Measurements from ENCODE around the gene CRYGA. TPM values are rescaled to one million over a fixed set of nuclear protein-coding genes. Genes with fewer than 3 reads are reported as not detected.
"Not testable (repeated sequence)": the region's sequence is repeated elsewhere in the genome, so short reads cannot be mapped to it uniquely, and the experiment has no call there.

Gene CRYGA
- total and polyA plus RNA-seq, 2 donors (not counting 3 experiments of a cell fraction or from before 2014, with no cell fraction given): not detected

DNA sequence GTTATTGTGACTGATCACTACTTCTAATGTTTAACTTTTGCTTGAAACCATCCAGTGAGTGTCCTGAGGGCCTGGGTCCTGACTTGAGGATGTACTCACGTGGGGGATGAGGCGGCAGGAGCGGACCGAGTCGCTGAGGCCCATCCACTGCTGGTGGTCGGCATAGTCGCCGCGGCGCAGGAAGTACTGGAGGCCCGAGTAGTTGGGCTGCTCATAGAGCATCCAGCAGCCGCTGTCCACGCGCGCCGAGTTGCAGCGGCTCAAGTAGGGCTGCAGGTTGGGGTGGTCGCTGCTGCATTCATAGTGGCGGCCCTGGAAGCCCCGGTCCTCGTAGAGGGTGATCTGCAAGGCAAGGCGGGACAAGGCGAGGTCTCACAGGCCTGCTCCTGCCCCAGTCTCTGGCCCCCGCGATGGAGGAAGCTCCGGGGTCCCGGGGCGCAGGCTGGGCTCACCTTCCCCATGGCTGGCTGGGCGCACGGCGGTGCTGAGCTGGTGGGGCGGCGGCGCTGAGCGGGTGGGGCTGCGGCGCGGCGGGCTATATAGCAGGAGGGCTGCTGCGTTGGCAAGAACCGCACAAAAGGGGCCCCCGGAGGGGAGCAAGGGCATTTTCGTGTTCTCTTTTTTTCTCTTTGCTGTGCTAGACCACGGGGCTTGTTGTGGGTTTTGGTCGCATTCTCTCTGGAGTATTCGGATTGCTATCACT, 39.2 kb downstream of the CRYGA start, which contains the start of gene CRYGD:
CRYGD (minus strand) TSS at position 512 of the 703 bp plus-strand sequence; CDS start at position 461, 51 bp downstream.
- dilution Hi-C loops (cut with MboI; ENCODE audit: extremely low pct_ligation_motif_present, low sequenced_read_pairs); H3K36me3 ChIP-seq (ENCODE audit: control insufficient read depth in 2 of 2, extremely low read depth in 1 of 2, insufficient read depth in 2 of 2, low read length in 2 of 2): not testable (repeated sequence)

DNA sequence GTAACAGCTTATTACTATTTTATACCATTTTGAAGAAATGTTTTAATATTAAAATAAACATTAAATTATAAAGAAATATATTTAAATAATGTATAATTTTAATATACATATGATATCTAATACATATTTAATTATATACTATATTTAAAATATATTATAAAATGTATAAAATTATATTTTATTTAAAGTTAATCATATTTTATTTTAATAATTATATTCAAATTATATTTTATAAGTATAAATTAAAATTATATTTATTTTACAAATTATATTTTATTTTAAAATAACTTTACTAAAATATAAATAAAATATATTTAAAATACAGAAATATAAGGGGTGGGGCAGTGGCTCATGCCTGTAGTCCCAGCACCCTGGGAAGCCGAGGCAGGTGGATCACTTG, 41.1 kb downstream of the CRYGA start:
- no peaks in the 10 kb centered on the region for H3K4me1 ChIP-seq (ENCODE audit: control insufficient read depth, extremely low read depth, insufficient read depth, low read length)
- H3K27ac ChIP-seq (ENCODE audit: insufficient read depth, low read depth, low read length): no peak overlapping the region
- ChIA-PET CTCF (interaction anchor here (1.1 kb wide), 1 partner anchor 21 kb away, joined by 3 read pairs; no protein-coding TSS in a partner anchor), POLR2A (no interaction called here)
- H3K9ac ChIP-seq (replicated peaks; ENCODE audit: extremely low read depth, insufficient read depth, low read length): no peak overlapping the region
- no peaks in the 10 kb centered on the region for H3K79me2 ChIP-seq (ENCODE audit: control insufficient read depth, insufficient read depth, low read length)
- no peak overlapping the region for H3K4me3 ChIP-seq (replicated peaks in 1 of 3; ENCODE audit: insufficient read depth in 1 of 3, low read depth in 1 of 3, low read length in 3 of 3)
- H3K4me2 ChIP-seq (ENCODE audit: insufficient read depth, low read length): no peak overlapping the region
- no peaks in the 10 kb centered on the region for H3K9me3 ChIP-seq (replicated peaks; ENCODE audit: control insufficient read depth, insufficient read depth, low read length)
- H4K20me1 ChIP-seq (replicated peaks; ENCODE audit: control insufficient read depth, extremely low read depth, insufficient read depth, low read length): no peaks in the 10 kb centered on the region
- H3K9me1 ChIP-seq (replicated peaks; ENCODE audit: control insufficient read depth, extremely low read depth, insufficient read depth, low read length): no peaks in the 10 kb centered on the region
- dilution Hi-C loops (cut with MboI; ENCODE audit: extremely low pct_ligation_motif_present, low sequenced_read_pairs): no loop called here
- BruUV-seq (replicated peaks): no TSS peak
- TF ChIP-seq, protein P1, sequence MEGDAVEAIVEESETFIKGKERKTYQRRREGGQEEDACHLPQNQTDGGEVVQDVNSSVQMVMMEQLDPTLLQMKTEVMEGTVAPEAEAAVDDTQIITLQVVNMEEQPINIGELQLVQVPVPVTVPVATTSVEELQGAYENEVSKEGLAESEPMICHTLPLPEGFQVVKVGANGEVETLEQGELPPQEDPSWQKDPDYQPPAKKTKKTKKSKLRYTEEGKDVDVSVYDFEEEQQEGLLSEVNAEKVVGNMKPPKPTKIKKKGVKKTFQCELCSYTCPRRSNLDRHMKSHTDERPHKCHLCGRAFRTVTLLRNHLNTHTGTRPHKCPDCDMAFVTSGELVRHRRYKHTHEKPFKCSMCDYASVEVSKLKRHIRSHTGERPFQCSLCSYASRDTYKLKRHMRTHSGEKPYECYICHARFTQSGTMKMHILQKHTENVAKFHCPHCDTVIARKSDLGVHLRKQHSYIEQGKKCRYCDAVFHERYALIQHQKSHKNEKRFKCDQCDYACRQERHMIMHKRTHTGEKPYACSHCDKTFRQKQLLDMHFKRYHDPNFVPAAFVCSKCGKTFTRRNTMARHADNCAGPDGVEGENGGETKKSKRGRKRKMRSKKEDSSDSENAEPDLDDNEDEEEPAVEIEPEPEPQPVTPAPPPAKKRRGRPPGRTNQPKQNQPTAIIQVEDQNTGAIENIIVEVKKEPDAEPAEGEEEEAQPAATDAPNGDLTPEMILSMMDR (IDR thresholded peaks at IDR 0.05; ENCODE audit: extremely low read depth in 1 of 2, insufficient read depth in 1 of 2, low read depth in 1 of 2, low read length in 2 of 2): no peak
- TF ChIP-seq JUN (IDR thresholded peaks at IDR 0.05; ENCODE audit: borderline replicate concordance, insufficient read depth, insufficient read length, low read depth): no peak
- no peak for TF ChIP-seq EZH2 (IDR thresholded peaks at IDR 0.05; ENCODE audit: borderline replicate concordance, low read depth, low read length, severe bottlenecking)
- TF ChIP-seq, protein P2, sequence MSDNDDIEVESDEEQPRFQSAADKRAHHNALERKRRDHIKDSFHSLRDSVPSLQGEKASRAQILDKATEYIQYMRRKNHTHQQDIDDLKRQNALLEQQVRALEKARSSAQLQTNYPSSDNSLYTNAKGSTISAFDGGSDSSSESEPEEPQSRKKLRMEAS (IDR thresholded peaks at IDR 0.05; ENCODE audit: insufficient read depth, insufficient read length): no peak
- H3K36me3 ChIP-seq (ENCODE audit: control insufficient read depth in 2 of 2, extremely low read depth in 1 of 2, insufficient read depth in 2 of 2, low read length in 2 of 2): no peaks in the 10 kb centered on the region
- FAIRE-seq (no peak), DNase-seq (ENCODE audit: low read depth, low spot score) (no peak)
- peaks cover 9 to 23% of the 10 kb centered on the region in 2 experiments for H3K27me3 ChIP-seq (ENCODE audit: control insufficient read depth in 2 of 2, insufficient read depth in 2 of 2, low read length in 2 of 2)
- H2AFZ ChIP-seq (ENCODE audit: low read depth, low read length): no peak overlapping the region
- intact Hi-C loops (cut with micrococcal nuclease): no loop called here

More for the DNA sequence above, 39.2 kb downstream of the CRYGA start, which contains the start of gene CRYGD:
- H3K79me2 ChIP-seq (ENCODE audit: control insufficient read depth, insufficient read depth, low read length); H4K20me1 ChIP-seq (replicated peaks; ENCODE audit: control insufficient read depth, extremely low read depth, insufficient read depth, low read length); BruUV-seq (replicated peaks); intact Hi-C loops (cut with micrococcal nuclease); H3K4me3 ChIP-seq (replicated peaks in 1 of 3; ENCODE audit: insufficient read depth in 1 of 3, low read depth in 1 of 3, low read length in 3 of 3); H3K9ac ChIP-seq (replicated peaks; ENCODE audit: extremely low read depth, insufficient read depth, low read length); H3K4me1 ChIP-seq (ENCODE audit: control insufficient read depth, extremely low read depth, insufficient read depth, low read length); DNase-seq (ENCODE audit: low read depth, low spot score); H3K9me3 ChIP-seq (replicated peaks; ENCODE audit: control insufficient read depth, insufficient read depth, low read length); H3K27ac ChIP-seq (ENCODE audit: insufficient read depth, low read depth, low read length); H2AFZ ChIP-seq (ENCODE audit: low read depth, low read length); H3K9me1 ChIP-seq (replicated peaks; ENCODE audit: control insufficient read depth, extremely low read depth, insufficient read depth, low read length); POLR2A ChIA-PET; FAIRE-seq: not testable (repeated sequence)
- CTCF ChIA-PET: interaction anchor here (1.2 kb wide), 1 partner anchor 378 kb away, joined by 3 read pairs; no protein-coding TSS in a partner anchor
- Histone ChIP-seq H3K27me3 (ENCODE audit: control insufficient read depth in 2 of 2, insufficient read depth in 2 of 2, low read length in 2 of 2) (peaks cover 9 to 23% of the 10 kb centered on the region in 2 experiments), H3K4me2 (ENCODE audit: insufficient read depth, low read length) (peak within 1 kb of the TSS; percentile 11)
- peak; percentile 83 for TF ChIP-seq EZH2 (IDR thresholded peaks at IDR 0.05; ENCODE audit: borderline replicate concordance, low read depth, low read length, severe bottlenecking)

Measured in endothelial cell of umbilical vein (primary cell).